RWPE1 (cell line): Measurements from ENCODE around the gene HOXD12.
A peak's percentile ranks its signal among the peaks of the same experiment; 100 is the strongest.

ENCODE experiments used
- CTCF ChIA-PET: fragments of 350-600 bp; sonication (Branson Sonifier 250); formaldehyde crosslinking; extraction: SDS; loops from one replicate; lab custom pipeline; 2021; lab: Yijun Ruan, JAX
- POLR2A ChIA-PET: fragments of 400-600 bp; formaldehyde crosslinking; extraction: SDS; loops from one replicate; lab custom pipeline; 2020; ENCODE audit warnings: antibody characterized with exemption; ENCODE audit not compliant: low non-redundant PET; lab: Yijun Ruan, JAX
- DNase-seq: peaks from one replicate; pipeline ENCODE4 v3.0.0; 2012; ENCODE audit warnings: low spot score
- H3K27ac ChIP-seq: fragments of 450-650 bp; 2 replicates; pipeline ENCODE4 v1.5.1; 2017
- CTCF ChIP-seq: fragments of 450-650 bp; conservative IDR thresholded peaks from 2 replicates; pipeline ENCODE4 v1.5.1; 2017; ENCODE audit warnings: low read depth, mild to moderate bottlenecking

Gene HOXD12

GRCh38 chr2:176111309-176111663 lies 11.7 kb downstream of the HOXD12 start:
- no peak for DNase-seq
- H3K27ac ChIP-seq, result no peak overlapping the region
- CTCF ChIA-PET, result interaction anchor here (0.6 to 1.9 kb wide), 5 partner anchors 10 to 443 kb away, joined by 3 to 6 read pairs (median 4); no protein-coding TSS in a partner anchor
- TF ChIP-seq CTCF, result peak; percentile 95
- POLR2A ChIA-PET, result no interaction called here

- POLR2A ChIA-PET, result no interaction called here
- no peak for TF ChIP-seq CTCF
- DNase-seq, result no peak
- CTCF ChIA-PET, result interaction anchor here (0.6 to 1.9 kb wide), 4 partner anchors 10 to 651 kb away, joined by 3 to 6 read pairs (median 3); no protein-coding TSS in a partner anchor
- peak overlapping the region; percentile 33 for H3K27ac ChIP-seq
Observed at GRCh38 chr2:176111846-176112374, 12.3 kb downstream of the HOXD12 start.

GRCh38 chr2:176112375-176113302 lies 13.0 kb downstream of the HOXD12 start:
- CTCF ChIA-PET, result interaction anchor here (0.6 to 0.7 kb wide), 2 partner anchors 15 to 651 kb away, joined by 3 read pairs; no protein-coding TSS in a partner anchor
- peak overlapping the region; percentile 33 for H3K27ac ChIP-seq
- no peak for TF ChIP-seq CTCF
- POLR2A ChIA-PET, result no interaction called here
- DNase-seq, result no peak

- POLR2A ChIA-PET, result no interaction called here
- CTCF ChIA-PET, result no interaction called here
- peak overlapping the region; percentile 64 for H3K27ac ChIP-seq
- no peak for DNase-seq
- no peak for TF ChIP-seq CTCF
Observed at GRCh38 chr2:176114120-176114929, 14.7 kb downstream of the HOXD12 start.

GRCh38 chr2:176114930-176115625 lies 15.5 kb downstream of the HOXD12 start:
- ChIA-PET CTCF (interaction anchor here (1.0 kb wide), 1 partner anchor 12 kb away, joined by 4 read pairs; no protein-coding TSS in a partner anchor), POLR2A (no interaction called here)
- no peak for TF ChIP-seq CTCF
- H3K27ac ChIP-seq, result peak overlapping the region; percentile 64
- no peak for DNase-seq
